ENCODE results near the gene GPNMB.

- TF ChIP-seq, protein P1, sequence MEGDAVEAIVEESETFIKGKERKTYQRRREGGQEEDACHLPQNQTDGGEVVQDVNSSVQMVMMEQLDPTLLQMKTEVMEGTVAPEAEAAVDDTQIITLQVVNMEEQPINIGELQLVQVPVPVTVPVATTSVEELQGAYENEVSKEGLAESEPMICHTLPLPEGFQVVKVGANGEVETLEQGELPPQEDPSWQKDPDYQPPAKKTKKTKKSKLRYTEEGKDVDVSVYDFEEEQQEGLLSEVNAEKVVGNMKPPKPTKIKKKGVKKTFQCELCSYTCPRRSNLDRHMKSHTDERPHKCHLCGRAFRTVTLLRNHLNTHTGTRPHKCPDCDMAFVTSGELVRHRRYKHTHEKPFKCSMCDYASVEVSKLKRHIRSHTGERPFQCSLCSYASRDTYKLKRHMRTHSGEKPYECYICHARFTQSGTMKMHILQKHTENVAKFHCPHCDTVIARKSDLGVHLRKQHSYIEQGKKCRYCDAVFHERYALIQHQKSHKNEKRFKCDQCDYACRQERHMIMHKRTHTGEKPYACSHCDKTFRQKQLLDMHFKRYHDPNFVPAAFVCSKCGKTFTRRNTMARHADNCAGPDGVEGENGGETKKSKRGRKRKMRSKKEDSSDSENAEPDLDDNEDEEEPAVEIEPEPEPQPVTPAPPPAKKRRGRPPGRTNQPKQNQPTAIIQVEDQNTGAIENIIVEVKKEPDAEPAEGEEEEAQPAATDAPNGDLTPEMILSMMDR (IDR thresholded peaks at IDR 0.05): no peak
- TF ChIP-seq POLR2A (IDR thresholded peaks at IDR 0.05; ENCODE audit: low read depth): no peak
Measured at GRCh38 chr7:23214423-23214822, 32.2 kb upstream of the GPNMB start.

Data from esophagus muscularis mucosa (tissue), 3 donors.